Fibroblast of villous mesenchyme (primary cell): Measurements from ENCODE around the gene RAI14. TPM values are rescaled to one million over a fixed set of nuclear protein-coding genes. Genes with fewer than 3 reads are reported as not detected.
A peak's percentile ranks its signal among the peaks of the same experiment; 100 is the strongest.

Experiments used
- DNase-seq: peaks from one replicate; pipeline ENCODE4 v3.0.0-alpha.2; 2010; ENCODE audit warnings: low read depth
- H3K4me3 ChIP-seq: 2 replicates; pipeline ENCODE4 v1.5.1; 2011; ENCODE audit warnings: low read depth, mild to moderate bottlenecking, low read length
- CTCF ChIP-seq: IDR thresholded peaks from 2 replicates; pipeline ENCODE4 v1.5.1; 2012; ENCODE audit warnings: low read depth, mild to moderate bottlenecking, low read length; ENCODE audit not compliant: insufficient read depth
- total RNA-seq: library from RNA; depleted of rRNA; stranded (reverse); fragments of >200 nt; gene quantifications from 2 replicates; pipeline ENCODE4 v1.2.3, GENCODE V29; 2012

RAI14 gene
- total RNA-seq, 1 donor = 291 TPM

DNA sequence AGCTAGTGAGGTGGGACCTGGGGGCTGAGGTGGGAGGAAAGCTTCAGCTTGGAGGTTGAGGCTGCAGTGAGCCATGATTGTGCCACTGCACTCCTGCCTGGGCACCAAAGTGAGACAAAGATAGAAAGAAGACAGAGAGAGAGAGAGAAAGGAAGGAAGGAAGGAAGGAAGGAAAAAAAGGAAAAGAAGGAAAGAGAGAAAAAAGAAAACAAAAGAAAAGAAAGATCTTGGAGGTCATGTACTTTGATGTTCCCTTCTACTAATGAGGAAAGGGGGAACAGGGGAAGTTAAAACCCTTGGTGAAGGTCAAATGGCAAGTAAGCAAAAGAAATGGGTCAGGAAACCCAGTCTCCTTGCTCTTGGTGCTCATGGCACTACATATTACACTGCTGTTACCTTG lies 2.4 kb upstream of the RAI14 start:
- TF ChIP-seq CTCF = no peak
- no peak for DNase-seq
- no peak overlapping the region for H3K4me3 ChIP-seq

- H3K4me3 ChIP-seq = peak overlapping the region; percentile 91
- no peak for TF ChIP-seq CTCF
- DNase-seq = peak; percentile 83
These were observed 655 bp upstream of the RAI14 start for GRCh38 chr5:34655354-34655991.

DNA sequence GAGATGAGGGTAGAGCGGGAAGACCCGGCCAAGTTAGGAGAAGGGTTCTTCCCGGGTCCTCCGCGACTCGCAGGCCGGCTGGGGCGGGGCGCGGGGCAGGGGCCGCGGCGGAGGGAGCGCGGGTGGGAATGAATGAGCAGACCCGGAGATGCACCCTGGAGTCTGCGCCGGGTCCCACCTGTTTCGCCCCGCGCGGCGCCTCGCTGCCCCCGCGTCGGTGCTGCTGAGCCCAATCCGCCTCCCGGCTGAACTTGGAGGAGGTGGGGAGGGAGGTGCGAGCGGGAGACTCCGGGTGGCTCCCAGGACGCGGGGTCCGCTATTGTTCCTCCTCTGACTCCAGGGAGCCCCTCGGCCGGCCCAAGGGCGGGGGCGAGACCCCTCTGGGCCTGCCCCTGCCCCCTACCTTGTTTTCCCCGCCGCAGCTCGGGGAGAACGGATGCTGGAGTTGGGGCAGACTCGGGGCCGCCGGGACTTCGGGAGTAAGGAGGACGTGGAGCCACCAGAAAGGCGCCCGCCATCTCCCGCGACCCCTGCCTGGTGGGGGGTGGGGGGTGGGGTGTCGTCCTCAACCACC lies 659 bp downstream of the RAI14 start:
- DNase-seq = no peak

GRCh38 chr5:34657274-34657921 lies 1.3 kb downstream of the RAI14 start:
- peak overlapping the region; percentile 91 for H3K4me3 ChIP-seq
- DNase-seq = peak; percentile 69
- TF ChIP-seq CTCF = no peak

More for the DNA sequence above, 659 bp downstream of the RAI14 start:
- no peak for TF ChIP-seq CTCF
- H3K4me3 ChIP-seq = peak overlapping the region; percentile 91

DNA sequence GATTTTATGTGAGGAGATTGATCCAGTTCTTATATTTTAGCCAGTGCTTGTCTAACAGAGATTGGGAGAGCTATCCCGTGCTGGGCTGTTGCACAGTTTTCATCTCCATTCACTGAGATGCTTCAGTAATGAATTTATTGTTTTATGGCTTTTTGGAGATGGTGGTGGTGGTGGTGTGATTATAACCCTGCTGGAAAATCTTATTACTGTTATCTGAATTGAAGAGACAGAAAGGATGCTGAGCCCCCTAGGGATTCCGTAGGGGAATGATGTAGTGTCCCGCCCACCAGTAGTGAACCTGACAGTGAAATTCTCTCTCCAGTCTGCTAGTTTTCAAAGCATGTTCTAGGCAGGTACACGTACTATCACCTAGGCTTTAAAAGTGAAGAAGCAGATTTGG lies 1.9 kb downstream of the RAI14 start:
- DNase-seq = no peak
- TF ChIP-seq CTCF = peak; percentile 23

GRCh38 chr5:34659168-34659567 lies 3.0 kb downstream of the RAI14 start:
- peak overlapping the region; percentile 20 for H3K4me3 ChIP-seq
- no peak for DNase-seq
- TF ChIP-seq CTCF = no peak

More for the DNA sequence above, 1.9 kb downstream of the RAI14 start:
- peak overlapping the region; percentile 91 for H3K4me3 ChIP-seq
